ENCODE measurements around the gene TYW3.
"Not testable (repeated sequence)": the region's sequence is repeated elsewhere in the genome, so short reads cannot be mapped to it uniquely, and the experiment has no call there.

TYW3 gene

GRCh38 chr1:74731399-74732052 lies 1.4 kb upstream of the TYW3 start:
- DNase-seq: peak; percentile 49

DNA sequence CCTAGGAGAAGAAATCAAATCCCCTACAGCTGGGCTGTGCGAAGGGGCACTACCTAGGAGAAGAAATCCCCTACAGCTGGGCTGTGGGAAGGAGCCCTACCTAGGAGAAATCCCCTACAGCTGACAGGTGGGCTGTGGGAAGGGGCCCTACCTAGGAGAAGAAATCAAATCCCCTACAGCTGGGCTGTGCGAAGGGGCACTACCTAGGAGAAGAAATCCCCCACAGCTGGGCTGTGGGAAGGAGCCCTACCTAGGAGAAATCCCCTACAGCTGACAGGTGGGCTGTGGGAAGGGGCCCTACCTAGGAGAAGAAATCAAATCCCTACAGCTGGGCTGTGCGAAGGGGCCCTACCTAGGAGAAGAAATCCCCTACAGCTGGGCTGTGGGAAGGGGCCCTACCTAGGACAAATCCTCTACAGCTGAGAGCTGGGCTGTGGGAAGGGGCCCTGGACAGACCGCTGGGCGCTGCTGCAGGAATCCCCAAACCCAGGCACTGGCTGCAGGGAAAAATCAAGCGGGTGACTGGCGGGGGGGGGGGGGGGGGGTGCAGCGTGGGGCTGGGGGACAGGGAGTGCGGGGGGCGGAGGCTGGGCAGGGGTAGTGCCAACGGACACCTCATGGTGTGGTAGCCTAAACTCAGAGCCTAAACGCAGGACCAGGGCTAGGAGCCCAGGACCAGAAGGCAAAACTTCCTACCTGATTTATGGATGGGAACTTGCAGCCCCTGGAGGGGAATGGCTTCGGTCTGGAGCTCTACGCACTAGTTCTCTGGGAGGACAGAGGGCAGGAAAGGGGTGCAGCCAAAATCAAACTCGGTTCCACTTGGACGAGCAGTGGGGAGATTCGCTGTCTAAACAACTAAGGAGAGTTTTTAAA lies 643 bp upstream of the TYW3 start:
- DNase-seq: not testable (repeated sequence)

GRCh38 chr1:74733604-74734484 lies 892 bp downstream of the TYW3 start:
- DNase-seq: peak; percentile 93

GRCh38 chr1:74737333-74737732 lies 4.4 kb downstream of the TYW3 start:
- DNase-seq: no peak

- DNase-seq: not testable (repeated sequence)
These were observed 7.5 kb downstream of the TYW3 start for GRCh38 chr1:74740307-74740980.

DNA sequence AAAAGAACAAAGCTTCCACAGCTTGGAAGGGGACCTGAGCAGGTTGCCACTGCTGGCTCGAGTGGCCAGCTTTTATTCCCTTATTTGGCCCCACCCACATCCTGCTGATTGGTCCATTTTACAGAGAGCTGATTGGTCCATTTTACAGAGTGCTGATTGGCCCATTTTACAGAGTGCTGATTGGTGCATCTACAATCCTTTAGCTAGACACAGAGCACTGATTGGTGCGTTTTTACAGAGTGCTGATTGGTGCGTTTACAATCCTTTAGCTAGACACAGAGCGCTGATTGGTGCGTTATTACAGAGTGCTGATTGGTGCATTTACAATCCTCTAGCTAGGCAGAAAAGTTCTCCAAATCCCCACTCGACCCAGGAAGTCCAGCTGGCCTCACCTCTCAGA lies 12.3 kb downstream of the TYW3 start:
- not testable (repeated sequence) for DNase-seq

GRCh38 chr1:74748960-74749359 lies 16.0 kb downstream of the TYW3 start:
- no peak for DNase-seq

GRCh38 chr1:74753104-74753503 lies 20.2 kb downstream of the TYW3 start:
- DNase-seq: no peak

- no peak for DNase-seq
These were observed 22.5 kb downstream of the TYW3 start for GRCh38 chr1:74755475-74755874.

GRCh38 chr1:74756650-74757049 lies 23.7 kb downstream of the TYW3 start:
- not testable (repeated sequence) for DNase-seq

GRCh38 chr1:74763807-74764206 lies 30.9 kb downstream of the TYW3 start:
- DNase-seq: no peak

GRCh38 chr1:74766579-74766978 lies 33.6 kb downstream of the TYW3 start:
- DNase-seq: no peak

DNA sequence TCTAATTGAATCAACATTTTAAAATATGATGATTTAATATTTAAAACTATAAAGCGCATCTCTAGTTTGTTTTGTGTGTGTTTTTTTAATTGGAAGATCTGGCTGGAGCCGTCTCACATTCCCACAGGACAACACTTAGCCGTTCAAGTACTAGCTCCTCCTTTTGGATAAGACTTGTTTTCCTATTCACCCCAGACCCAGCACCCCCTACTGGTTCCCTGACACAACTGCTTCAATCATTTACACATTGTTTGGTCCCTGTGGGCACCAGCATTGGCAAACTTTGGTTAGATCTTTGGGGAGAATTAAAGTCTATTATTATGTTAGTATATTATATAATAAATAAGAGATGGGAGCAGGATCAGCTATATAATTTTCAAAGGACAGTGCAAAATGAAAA lies 34.5 kb downstream of the TYW3 start:
- peak; percentile 36 for DNase-seq

DNA sequence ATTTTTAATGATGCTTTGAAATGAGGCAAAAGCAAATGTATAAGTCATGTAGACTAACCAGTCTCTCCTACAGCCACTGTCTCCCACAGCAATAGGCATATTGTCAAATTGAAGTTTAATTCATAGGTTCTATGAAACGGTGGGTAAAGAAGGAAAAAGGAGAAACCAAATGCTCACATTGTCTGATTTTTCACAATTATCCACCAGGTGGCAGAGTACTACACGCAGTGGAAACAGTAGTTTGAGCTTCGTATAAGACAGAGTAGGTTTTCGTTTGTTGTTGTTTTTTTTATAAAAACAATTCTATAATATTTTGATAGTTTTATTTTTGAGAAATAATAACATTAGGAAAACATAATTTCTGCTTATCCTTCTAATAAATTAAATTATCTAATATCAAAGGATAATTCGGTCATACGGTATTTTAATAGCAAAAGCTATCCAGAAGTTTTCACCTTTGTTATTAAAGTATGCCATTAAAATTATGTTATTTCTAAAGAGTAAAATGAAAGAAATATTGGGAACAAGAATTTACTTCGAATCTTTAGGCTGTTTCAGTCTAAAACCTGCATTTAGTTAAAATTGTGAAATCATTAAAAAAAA lies 39.1 kb downstream of the TYW3 start:
- DNase-seq: peak; percentile 79

GRCh38 chr1:74772945-74773344 lies 40.0 kb downstream of the TYW3 start:
- peak; percentile 74 for DNase-seq

DNA sequence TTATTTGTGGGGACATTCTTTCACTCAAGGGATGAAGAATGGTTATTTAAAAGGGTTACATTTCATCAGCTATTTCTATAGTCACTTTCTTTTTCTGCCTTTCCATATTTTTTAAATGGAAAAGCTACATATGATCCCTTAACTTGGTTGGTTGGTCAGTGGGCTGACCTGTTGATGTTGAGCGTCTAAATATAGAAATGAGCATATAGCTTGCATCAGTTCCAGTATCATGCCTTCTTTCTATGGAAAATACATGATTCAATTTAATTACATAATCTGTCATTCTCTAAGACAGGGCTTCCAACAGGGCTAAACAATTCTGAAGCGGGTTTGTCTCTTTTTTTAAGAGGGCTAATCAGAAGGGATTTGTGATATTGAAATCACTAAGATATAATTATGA lies 40.6 kb downstream of the TYW3 start:
- DNase-seq: no peak

DNA sequence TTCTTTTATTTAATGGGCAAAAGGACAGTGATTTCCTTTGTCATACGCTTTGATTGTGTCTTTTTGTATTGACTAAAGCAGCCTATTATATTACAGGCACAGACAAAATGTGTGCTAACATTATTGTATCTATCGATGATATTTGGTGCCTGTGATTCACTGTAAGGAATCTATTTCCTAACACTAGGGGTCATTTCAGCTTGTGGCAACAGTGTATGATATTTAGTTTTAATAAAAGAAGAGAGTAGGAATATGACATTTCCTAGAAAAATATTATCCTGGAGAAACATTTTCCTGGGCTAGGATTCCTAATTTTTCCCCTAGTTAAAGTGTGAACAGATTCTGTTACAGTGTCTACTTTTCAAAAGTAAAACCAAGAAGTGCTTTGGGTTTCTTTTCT lies 42.8 kb downstream of the TYW3 start:
- DNase-seq: no peak

DNA sequence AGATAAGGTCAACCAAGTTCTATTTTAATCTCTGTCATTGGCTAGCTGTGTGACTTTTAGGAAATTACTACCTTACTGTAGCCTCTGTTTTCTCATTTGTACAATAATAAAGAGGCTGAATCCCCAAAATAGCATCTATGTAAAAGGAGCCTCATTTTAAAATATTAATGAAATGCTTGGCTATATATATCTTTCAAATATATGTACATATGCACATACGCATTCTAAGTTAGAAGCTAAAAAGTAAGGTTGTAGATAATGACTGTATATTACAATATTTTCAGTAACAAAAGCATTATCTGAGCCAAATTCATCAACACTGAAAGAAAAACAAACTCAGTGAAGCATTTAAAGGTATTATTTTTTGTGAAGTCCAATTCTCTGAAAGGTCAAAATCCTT lies 44.6 kb downstream of the TYW3 start:
- DNase-seq: no peak

DNA sequence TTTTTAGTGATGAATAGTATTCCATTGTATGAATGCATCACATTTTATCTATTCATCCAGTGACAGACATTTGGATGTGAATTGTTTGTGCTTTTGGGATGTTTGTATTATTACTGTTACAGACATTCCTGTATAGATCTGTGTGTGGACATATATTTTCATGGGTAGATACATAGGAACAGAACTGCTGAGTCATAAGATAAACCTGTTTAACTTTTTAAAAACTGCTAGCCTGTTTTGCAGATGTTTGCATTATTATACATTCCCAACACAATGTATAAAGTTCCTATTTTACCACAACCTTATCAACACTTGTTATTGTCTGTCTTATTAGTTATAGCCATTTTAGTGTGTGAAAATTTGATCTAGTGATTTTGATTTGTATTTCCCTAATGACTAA lies 46.8 kb downstream of the TYW3 start:
- DNase-seq: no peak

DNA sequence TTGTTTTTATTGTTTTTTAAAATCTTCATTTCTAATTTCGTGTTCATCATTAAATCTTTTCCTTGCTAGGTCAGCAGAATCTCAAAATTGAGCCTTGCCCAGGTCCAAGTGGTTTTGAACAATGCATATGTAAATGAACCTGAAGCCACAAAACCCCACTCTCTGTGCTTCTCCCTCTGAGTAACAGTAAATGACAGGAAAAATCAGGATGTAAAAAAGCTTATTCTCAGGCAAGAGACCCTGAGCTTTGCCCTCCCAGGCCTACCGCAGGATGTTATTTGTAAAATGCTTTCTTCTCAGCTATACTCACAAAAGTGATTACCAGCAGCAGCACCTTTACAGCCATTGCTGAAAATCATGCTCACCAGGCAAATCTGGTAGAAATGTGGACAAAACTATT lies 47.6 kb downstream of the TYW3 start:
- DNase-seq: no peak

DNA sequence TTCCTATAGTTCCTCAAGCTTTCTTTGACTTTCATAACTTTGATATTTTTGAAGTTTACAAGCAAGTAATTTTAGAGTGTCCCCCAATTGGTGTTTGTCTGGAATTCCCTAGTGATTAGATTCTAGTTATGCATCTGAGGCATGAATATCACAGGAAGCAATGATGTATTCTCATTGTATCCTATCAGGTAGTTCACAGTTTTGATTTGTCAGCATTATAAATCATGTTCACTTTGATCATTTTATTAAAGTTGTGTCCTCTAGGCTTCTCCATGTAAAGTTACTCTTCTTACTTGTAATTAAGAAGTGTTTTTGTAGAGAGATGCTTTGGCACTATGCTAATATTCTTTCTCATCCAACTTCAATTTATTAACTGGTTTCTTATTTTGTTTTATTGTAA lies 53.0 kb downstream of the TYW3 start:
- DNase-seq: no peak

DNA sequence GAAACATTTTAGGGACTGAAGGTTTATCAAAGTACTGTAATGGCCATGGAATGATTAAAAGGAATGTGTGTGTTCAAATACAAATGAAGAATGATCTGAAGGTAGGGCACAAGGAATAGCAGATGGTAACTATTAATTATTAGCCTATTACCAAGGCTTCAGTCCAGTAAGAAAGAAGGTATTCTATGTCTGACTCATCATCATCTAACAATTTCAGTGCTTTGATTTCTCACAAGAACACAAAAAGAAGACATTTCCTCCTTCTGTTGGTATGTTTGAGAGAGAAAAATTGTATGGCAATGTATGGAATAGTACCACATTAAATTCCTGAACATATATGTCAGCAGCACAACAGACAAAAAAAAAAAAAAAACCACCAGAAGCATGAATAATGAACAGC lies 57.5 kb downstream of the TYW3 start:
- no peak for DNase-seq
